HCT116 (cell line): ENCODE measurements around the gene CCDC91.

Experiments
- CEBPB ChIP-seq: IDR thresholded peaks from 2 replicates; pipeline ENCODE4 v1.6.1; 2012; ENCODE audit warnings: low read depth
- EZH2 ChIP-seq: fragments of 200-600 bp; sonication (generic); IDR thresholded peaks from 2 replicates; pipeline ENCODE4 v1.6.1; 2017; ENCODE audit warnings: antibody characterized with exemption, mixed run types
- JUND ChIP-seq: IDR thresholded peaks from 2 replicates; pipeline ENCODE4 v1.6.1; 2012
- MAX ChIP-seq: IDR thresholded peaks from 2 replicates; pipeline ENCODE4 v1.6.1; 2012
- POLR2A ChIP-seq: IDR thresholded peaks from 2 replicates; pipeline ENCODE4 v1.7.0; 2011; ENCODE audit warnings: borderline replicate concordance; ENCODE audit not compliant: insufficient read depth, insufficient read length; ENCODE audit errors: extremely low read depth
- POLR2AphosphoS5 ChIP-seq: IDR thresholded peaks from 2 replicates; pipeline ENCODE4 v1.6.1; 2011; ENCODE audit warnings: mild to moderate bottlenecking, low read depth, low read length, moderate library complexity
- RAD21 ChIP-seq: IDR thresholded peaks from 2 replicates; pipeline ENCODE4 v1.6.1; 2012; ENCODE audit warnings: low read depth, mild to moderate bottlenecking
- SP1 ChIP-seq: IDR thresholded peaks from 2 replicates; pipeline ENCODE4 v1.6.1; 2012; ENCODE audit warnings: low read depth
- TCF7L2 ChIP-seq: IDR thresholded peaks from 2 replicates; pipeline ENCODE4 v1.7.0; 2011; ENCODE audit warnings: borderline replicate concordance, inconsistent platforms; ENCODE audit not compliant: insufficient read depth, insufficient read length; ENCODE audit errors: extremely low read depth
- ZFX ChIP-seq: fragments of 450-650 bp; IDR thresholded peaks from 2 replicates; pipeline ENCODE4 v1.6.1; 2017
- TF ChIP-seq, protein P1 (sequence below), 3 experiments: fragments of 200-600 bp in 1 of 3; sonication (generic) in 1 of 3; IDR thresholded peaks in 2 of 3; conservative IDR thresholded peaks in 1 of 3; 2 replicates each; pipeline ENCODE4 v1.5.1; 2012 to 2017; ENCODE audit warnings: low read depth in 2 of 3, low read length in 2 of 3, antibody characterized with exemption in 1 of 3, borderline replicate concordance in 1 of 3, control low read depth in 1 of 3, mild to moderate bottlenecking in 1 of 3, mixed read lengths in 1 of 3, mixed run types in 1 of 3, moderate library complexity in 1 of 3; ENCODE audit not compliant: insufficient read depth in 1 of 3

GRCh38 chr12:28506271-28506670 lies 316.0 kb downstream of the CCDC91 start:
- TF ChIP-seq, protein P1, sequence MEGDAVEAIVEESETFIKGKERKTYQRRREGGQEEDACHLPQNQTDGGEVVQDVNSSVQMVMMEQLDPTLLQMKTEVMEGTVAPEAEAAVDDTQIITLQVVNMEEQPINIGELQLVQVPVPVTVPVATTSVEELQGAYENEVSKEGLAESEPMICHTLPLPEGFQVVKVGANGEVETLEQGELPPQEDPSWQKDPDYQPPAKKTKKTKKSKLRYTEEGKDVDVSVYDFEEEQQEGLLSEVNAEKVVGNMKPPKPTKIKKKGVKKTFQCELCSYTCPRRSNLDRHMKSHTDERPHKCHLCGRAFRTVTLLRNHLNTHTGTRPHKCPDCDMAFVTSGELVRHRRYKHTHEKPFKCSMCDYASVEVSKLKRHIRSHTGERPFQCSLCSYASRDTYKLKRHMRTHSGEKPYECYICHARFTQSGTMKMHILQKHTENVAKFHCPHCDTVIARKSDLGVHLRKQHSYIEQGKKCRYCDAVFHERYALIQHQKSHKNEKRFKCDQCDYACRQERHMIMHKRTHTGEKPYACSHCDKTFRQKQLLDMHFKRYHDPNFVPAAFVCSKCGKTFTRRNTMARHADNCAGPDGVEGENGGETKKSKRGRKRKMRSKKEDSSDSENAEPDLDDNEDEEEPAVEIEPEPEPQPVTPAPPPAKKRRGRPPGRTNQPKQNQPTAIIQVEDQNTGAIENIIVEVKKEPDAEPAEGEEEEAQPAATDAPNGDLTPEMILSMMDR (IDR thresholded peaks at IDR 0.05 in 2 of 3, conservative IDR thresholded peaks at IDR 0.05 in 1 of 3; ENCODE audit: borderline replicate concordance in 1 of 3, insufficient read depth in 1 of 3, low read depth in 2 of 3, low read length in 2 of 3) = no peak
- TF ChIP-seq SP1 (no peak), POLR2AphosphoS5 (no peak), POLR2A (no peak), JUND (no peak), ZFX (no peak), TCF7L2 (no peak), EZH2 (no peak), MAX (no peak), CEBPB (no peak), RAD21 (no peak)
